ENCODE measurements around the gene MGAM2.

The MGAM2 gene

GRCh38 chr7:142111499-142111898 lies at the start of gene MGAM2:
TSS of gene MGAM2 (plus strand) at chr7:142111718. CDS start at chr7:142116874, 5,156 bp downstream.
- Histone ChIP-seq H3K4me3 (ENCODE audit: low read length) (no peak within 1 kb of the TSS), H3K9ac (ENCODE audit: low read length) (peak within 1 kb of the TSS; percentile 26), H3K9me3 (ENCODE audit: control insufficient read depth, low read length) (no peaks in the 10 kb centered on the region), H3K27me3 (ENCODE audit: control insufficient read depth, insufficient read depth, low read length) (no peaks in the 10 kb centered on the region), H3K36me3 (ENCODE audit: control insufficient read depth, insufficient read depth, low read length) (no peaks in the 10 kb centered on the region), H3K4me1 (ENCODE audit: control insufficient read depth, insufficient read depth, low read length) (peaks cover 8% of the 10 kb centered on the region)

DNA sequence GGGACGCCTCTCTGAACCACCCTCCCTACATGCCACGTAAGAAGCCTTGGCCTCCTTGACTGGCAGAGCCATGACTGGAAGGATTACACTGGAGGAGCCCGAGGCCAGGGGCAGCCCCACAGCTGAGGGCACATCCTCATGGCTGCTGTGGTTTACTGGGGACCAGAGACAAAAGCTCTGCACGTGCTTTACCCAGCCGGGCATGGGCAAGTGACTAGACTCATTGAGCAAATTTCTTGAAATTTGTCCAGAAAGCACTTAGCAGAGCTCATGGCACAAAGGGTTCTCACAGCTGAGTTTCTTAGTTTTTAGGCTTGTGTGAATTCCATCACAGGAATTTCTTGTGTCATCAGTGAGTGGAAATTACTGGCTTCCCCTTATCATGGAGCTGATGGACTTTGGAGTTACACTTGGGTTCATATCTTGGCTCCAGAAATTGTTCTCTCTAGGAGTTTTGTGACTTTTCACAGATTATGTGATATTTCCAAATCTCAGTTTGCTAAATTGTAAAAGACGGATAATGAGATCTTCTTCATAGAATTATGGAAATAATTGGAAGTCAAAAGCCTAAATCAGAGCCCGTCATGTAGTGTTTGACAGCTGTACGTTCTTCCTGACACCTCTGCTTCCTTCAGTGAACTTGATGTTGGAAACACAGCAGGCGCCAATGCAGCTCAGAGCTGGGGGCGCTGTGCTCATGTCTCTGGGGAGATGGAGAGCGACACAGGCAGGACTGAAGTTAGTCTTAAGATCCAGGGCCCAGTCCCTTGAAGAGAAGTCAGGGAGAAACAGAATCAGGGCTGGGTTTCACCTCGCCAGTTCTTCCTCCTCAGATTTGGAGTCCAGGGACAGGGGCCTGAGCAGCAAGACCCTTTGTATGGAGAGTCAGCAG lies 47.7 kb upstream of the MGAM2 start:
- Histone ChIP-seq H3K4me3 (ENCODE audit: low read length) (no peak overlapping the region), H3K4me1 (ENCODE audit: control insufficient read depth, insufficient read depth, low read length) (no peaks in the 10 kb centered on the region)

GRCh38 chr7:142066536-142066935 lies 45.0 kb upstream of the MGAM2 start:
- H3K4me3 ChIP-seq (ENCODE audit: low read length), result no peak overlapping the region
- H3K9me3 ChIP-seq (ENCODE audit: control insufficient read depth, low read length), result no peaks in the 10 kb centered on the region
- no peaks in the 10 kb centered on the region for H3K4me1 ChIP-seq (ENCODE audit: control insufficient read depth, insufficient read depth, low read length)

More for the DNA sequence above, 47.7 kb upstream of the MGAM2 start:
- H3K9me3 ChIP-seq (ENCODE audit: control insufficient read depth, low read length), result no peaks in the 10 kb centered on the region
- no peak overlapping the region for H3K9ac ChIP-seq (ENCODE audit: low read length)
- no peaks in the 10 kb centered on the region for H3K36me3 ChIP-seq (ENCODE audit: control insufficient read depth, insufficient read depth, low read length)
- H3K27me3 ChIP-seq (ENCODE audit: control insufficient read depth, insufficient read depth, low read length), result no peaks in the 10 kb centered on the region

DNA sequence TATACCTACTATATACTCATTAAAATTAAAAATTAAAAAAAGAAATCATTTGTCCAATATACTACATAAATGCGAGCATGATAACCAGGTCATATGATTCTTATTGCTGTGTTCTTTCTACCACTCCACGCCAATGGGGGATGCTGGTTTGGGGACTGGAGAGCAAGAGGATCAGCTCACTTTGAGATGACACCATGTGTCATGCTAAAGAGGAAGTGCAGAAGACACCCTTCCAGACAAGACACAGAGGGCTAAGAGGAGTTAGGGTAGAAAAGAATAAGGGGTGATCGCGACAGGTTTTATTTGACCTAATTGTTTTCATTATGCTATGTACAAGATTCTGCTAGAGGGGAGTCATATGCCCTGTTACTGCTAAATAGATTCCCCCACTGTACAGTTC lies 33.8 kb upstream of the MGAM2 start:
- Histone ChIP-seq H3K9me3 (ENCODE audit: control insufficient read depth, low read length) (no peaks in the 10 kb centered on the region), H3K4me1 (ENCODE audit: control insufficient read depth, insufficient read depth, low read length) (no peaks in the 10 kb centered on the region), H3K36me3 (ENCODE audit: control insufficient read depth, insufficient read depth, low read length) (no peaks in the 10 kb centered on the region), H3K27me3 (ENCODE audit: control insufficient read depth, insufficient read depth, low read length) (no peaks in the 10 kb centered on the region), H3K9ac (ENCODE audit: low read length) (no peak overlapping the region), H3K4me3 (ENCODE audit: low read length) (no peak overlapping the region)

More at GRCh38 chr7:142066536-142066935, 45.0 kb upstream of the MGAM2 start:
- Histone ChIP-seq H3K9ac (ENCODE audit: low read length) (no peak overlapping the region), H3K36me3 (ENCODE audit: control insufficient read depth, insufficient read depth, low read length) (no peaks in the 10 kb centered on the region), H3K27me3 (ENCODE audit: control insufficient read depth, insufficient read depth, low read length) (no peaks in the 10 kb centered on the region)

GRCh38 chr7:142083605-142084004 lies 27.9 kb upstream of the MGAM2 start:
- Histone ChIP-seq H3K4me3 (ENCODE audit: low read length) (no peak overlapping the region), H3K27me3 (ENCODE audit: control insufficient read depth, insufficient read depth, low read length) (no peaks in the 10 kb centered on the region), H3K36me3 (ENCODE audit: control insufficient read depth, insufficient read depth, low read length) (no peaks in the 10 kb centered on the region), H3K9ac (ENCODE audit: low read length) (no peak overlapping the region), H3K4me1 (ENCODE audit: control insufficient read depth, insufficient read depth, low read length) (peaks cover 3% of the 10 kb centered on the region), H3K9me3 (ENCODE audit: control insufficient read depth, low read length) (no peaks in the 10 kb centered on the region)

DNA sequence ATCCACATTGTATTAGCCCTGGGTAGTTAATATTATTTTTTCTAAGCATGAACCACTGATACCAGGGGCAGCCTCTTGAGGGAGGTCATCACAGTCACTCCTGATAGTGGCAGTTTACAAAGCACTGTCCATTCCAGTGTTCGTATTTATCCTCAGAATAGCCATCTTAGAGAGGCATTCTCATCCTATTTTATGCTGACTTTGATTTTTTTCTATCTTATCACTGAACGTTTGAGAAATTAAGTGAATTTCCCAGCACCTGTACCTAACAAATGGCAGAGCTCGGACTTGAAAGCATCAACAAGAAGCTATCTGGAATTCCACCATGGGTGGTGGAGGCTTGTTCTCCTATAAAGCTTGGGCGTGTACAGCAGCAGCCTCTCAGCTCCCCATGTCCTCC lies 26.1 kb upstream of the MGAM2 start:
- no peak overlapping the region for H3K9ac ChIP-seq (ENCODE audit: low read length)
- H3K27me3 ChIP-seq (ENCODE audit: control insufficient read depth, insufficient read depth, low read length), result no peaks in the 10 kb centered on the region
- H3K36me3 ChIP-seq (ENCODE audit: control insufficient read depth, insufficient read depth, low read length), result no peaks in the 10 kb centered on the region
- H3K4me3 ChIP-seq (ENCODE audit: low read length), result no peak overlapping the region
- peaks cover 3% of the 10 kb centered on the region for H3K4me1 ChIP-seq (ENCODE audit: control insufficient read depth, insufficient read depth, low read length)
- no peaks in the 10 kb centered on the region for H3K9me3 ChIP-seq (ENCODE audit: control insufficient read depth, low read length)

- Histone ChIP-seq H3K4me1 (ENCODE audit: control insufficient read depth, insufficient read depth, low read length) (peaks cover 3% of the 10 kb centered on the region), H3K9ac (ENCODE audit: low read length) (no peak overlapping the region), H3K4me3 (ENCODE audit: low read length) (no peak overlapping the region), H3K36me3 (ENCODE audit: control insufficient read depth, insufficient read depth, low read length) (no peaks in the 10 kb centered on the region), H3K9me3 (ENCODE audit: control insufficient read depth, low read length) (no peaks in the 10 kb centered on the region), H3K27me3 (ENCODE audit: control insufficient read depth, insufficient read depth, low read length) (no peaks in the 10 kb centered on the region)
Observed at GRCh38 chr7:142088022-142088714, 23.4 kb upstream of the MGAM2 start.

DNA sequence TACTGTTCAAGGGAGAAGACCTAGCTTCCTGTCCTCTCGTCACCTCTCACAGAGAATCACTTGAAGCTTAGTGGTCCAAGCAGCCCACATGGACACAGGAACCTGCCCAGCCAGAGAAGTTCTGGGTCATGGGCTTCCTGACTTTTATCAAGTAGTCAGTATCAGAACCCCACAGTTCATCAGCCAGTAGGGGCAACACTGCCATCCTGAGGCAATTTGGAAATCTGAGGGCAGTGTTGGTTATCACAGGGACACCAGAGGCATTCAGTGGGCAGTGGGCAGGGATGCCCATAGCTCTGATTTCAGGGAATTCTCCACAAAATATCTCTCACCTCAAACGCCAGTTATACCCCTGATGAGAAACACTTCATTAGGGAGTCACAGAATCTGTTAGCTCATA lies 22.5 kb upstream of the MGAM2 start:
- Histone ChIP-seq H3K9me3 (ENCODE audit: control insufficient read depth, low read length) (no peaks in the 10 kb centered on the region), H3K9ac (ENCODE audit: low read length) (no peak overlapping the region), H3K36me3 (ENCODE audit: control insufficient read depth, insufficient read depth, low read length) (no peaks in the 10 kb centered on the region)

DNA sequence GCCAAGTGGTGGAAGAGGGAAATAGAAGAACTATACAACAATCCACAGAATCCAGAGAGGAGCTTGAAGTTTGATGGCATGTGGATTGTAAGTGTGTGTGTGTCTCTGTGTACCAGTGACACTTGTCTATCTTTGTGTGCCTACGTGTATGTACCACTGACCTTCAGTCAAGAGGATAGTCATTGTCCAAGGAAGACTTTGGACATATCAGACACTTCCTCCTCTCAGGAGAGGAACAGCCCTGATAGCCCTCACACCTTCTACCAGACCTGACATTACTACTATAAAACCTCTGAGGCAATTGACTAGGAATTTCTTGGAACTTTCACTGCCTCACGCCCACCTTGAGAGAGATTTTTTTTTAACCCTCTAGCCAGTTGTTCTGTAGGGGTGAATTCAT lies 19.6 kb upstream of the MGAM2 start:
- Histone ChIP-seq H3K4me3 (ENCODE audit: low read length) (no peak overlapping the region), H3K27me3 (ENCODE audit: control insufficient read depth, insufficient read depth, low read length) (no peaks in the 10 kb centered on the region), H3K36me3 (ENCODE audit: control insufficient read depth, insufficient read depth, low read length) (no peaks in the 10 kb centered on the region), H3K4me1 (ENCODE audit: control insufficient read depth, insufficient read depth, low read length) (peaks cover 3% of the 10 kb centered on the region), H3K9me3 (ENCODE audit: control insufficient read depth, low read length) (no peaks in the 10 kb centered on the region), H3K9ac (ENCODE audit: low read length) (no peak overlapping the region)

More for the DNA sequence above, 22.5 kb upstream of the MGAM2 start:
- Histone ChIP-seq H3K4me3 (ENCODE audit: low read length) (no peak overlapping the region), H3K27me3 (ENCODE audit: control insufficient read depth, insufficient read depth, low read length) (no peaks in the 10 kb centered on the region), H3K4me1 (ENCODE audit: control insufficient read depth, insufficient read depth, low read length) (peaks cover 3% of the 10 kb centered on the region)

GRCh38 chr7:142094861-142095260 lies 16.7 kb upstream of the MGAM2 start:
- no peak overlapping the region for H3K9ac ChIP-seq (ENCODE audit: low read length)
- no peaks in the 10 kb centered on the region for H3K4me1 ChIP-seq (ENCODE audit: control insufficient read depth, insufficient read depth, low read length)
- H3K27me3 ChIP-seq (ENCODE audit: control insufficient read depth, insufficient read depth, low read length), result no peaks in the 10 kb centered on the region
- H3K4me3 ChIP-seq (ENCODE audit: low read length), result no peak overlapping the region
- no peaks in the 10 kb centered on the region for H3K36me3 ChIP-seq (ENCODE audit: control insufficient read depth, insufficient read depth, low read length)
- H3K9me3 ChIP-seq (ENCODE audit: control insufficient read depth, low read length), result no peaks in the 10 kb centered on the region

- Histone ChIP-seq H3K4me3 (ENCODE audit: low read length) (no peak overlapping the region), H3K9me3 (ENCODE audit: control insufficient read depth, low read length) (no peaks in the 10 kb centered on the region), H3K36me3 (ENCODE audit: control insufficient read depth, insufficient read depth, low read length) (no peaks in the 10 kb centered on the region), H3K9ac (ENCODE audit: low read length) (no peak overlapping the region), H3K27me3 (ENCODE audit: control insufficient read depth, insufficient read depth, low read length) (no peaks in the 10 kb centered on the region), H3K4me1 (ENCODE audit: control insufficient read depth, insufficient read depth, low read length) (peaks cover 8% of the 10 kb centered on the region)
Observed at GRCh38 chr7:142097571-142097970, 13.9 kb upstream of the MGAM2 start.

DNA sequence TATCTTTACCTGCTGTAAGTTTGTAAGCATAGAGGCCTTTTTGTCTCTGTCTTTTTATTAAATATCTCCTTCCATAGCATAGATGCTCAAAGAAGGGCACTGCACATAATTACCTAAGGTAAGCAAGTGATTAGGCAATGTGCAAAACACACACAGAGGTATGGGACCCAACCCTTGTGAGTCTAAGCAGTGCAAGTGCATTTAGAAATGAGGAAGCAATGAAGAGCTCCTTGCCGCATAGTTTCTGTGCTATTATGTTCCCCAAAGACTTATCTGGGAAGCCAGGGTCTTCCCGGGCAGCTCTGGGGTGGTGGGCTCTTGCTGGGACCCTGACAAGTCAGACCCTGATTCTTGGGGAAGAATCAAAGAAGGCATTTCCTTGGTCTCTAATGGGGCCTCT lies 13.5 kb upstream of the MGAM2 start:
- Histone ChIP-seq H3K9me3 (ENCODE audit: control insufficient read depth, low read length) (no peaks in the 10 kb centered on the region), H3K9ac (ENCODE audit: low read length) (no peak overlapping the region), H3K4me3 (ENCODE audit: low read length) (no peak overlapping the region), H3K4me1 (ENCODE audit: control insufficient read depth, insufficient read depth, low read length) (peaks cover 12% of the 10 kb centered on the region), H3K36me3 (ENCODE audit: control insufficient read depth, insufficient read depth, low read length) (no peaks in the 10 kb centered on the region), H3K27me3 (ENCODE audit: control insufficient read depth, insufficient read depth, low read length) (no peaks in the 10 kb centered on the region)

Data from mucosa of stomach (tissue), 1 donor.